HG02759 (cell line): ENCODE data around the gene TOGARAM2.

ENCODE experiments used
- ATAC-seq: cut with Tn5 transposase; IDR thresholded peaks from one replicate; pipeline ENCODE4 v1.9.1; 2021; ENCODE audit warnings: mild to moderate bottlenecking, moderate library complexity; ENCODE audit not compliant: unreplicated experiment

The TOGARAM2 gene

DNA sequence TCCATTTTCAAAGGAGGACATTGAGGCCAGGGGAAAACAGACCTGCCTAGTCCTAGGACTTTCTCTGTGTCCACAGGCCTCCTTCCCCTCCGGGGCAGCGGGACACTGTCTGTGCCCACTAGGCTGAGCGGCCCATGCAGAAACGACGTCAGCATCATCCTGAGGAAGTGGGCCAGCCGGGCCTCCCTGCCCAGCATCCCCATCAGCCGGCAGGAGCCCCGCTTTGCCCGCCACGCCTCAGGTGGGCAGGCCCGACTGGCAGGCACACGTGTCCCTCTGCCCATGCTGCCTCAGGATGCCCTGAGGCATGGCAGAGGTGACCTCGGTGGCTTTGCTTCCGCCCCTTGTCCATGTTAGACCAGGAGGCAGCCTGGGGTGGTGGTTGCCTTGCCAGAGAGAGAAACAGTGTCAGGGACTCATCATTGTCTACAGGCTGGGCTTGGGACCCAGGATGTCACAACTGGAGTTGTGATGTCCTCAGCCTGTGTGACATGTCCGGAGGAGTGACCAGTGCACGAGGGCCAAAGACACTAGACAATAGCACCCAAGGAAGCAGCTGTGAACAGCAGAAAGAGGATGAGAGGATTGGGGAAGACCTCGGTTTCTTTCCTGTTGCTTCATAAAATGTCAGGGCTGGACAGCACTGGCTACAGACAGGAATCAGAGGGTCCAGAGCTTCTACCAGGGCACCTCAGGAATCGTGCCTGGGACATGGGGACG is 36.8 kb downstream of the TOGARAM2 start:
- no peak for ATAC-seq

DNA sequence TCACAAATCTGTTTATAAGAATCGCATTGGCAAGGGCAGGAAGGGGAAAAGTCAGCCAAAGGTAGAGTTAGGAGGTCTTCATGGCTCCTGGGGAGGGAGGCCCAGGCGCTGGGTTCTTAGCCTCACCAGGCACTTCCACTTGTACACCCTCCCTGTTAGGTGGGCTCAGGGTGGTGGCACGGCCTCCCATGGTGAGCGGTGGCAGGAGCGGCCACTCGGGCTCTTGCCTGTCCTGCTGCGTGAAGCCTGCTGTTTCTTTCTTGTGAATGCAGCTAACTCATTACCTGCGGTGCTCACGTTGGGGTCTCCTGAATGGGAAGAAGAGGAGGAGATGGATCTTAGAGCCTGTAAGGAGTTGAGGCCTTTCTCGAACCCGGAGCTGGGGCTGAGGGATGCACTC is 40.8 kb downstream of the TOGARAM2 start:
- no peak for ATAC-seq

DNA sequence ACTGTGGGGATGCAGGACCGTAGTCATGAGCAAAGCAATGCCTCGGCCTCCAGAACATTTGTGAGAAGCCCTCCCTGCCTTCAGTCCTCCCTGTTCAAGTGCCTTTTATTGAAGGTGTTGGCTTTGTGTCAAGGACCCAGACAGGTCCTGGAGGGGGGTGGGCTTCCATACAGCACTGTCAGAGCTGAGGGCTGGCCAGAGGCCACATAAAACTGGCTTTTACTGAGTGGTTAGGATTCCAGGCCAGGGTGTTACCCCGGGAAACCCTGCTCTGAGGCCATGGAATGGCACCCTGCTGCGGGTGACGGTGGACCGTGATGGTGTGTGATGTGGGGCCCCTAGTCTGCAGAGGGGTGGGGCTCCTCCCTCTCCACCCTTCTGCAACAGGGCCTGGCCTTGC is 41.6 kb downstream of the TOGARAM2 start:
- ATAC-seq, result no peak

DNA sequence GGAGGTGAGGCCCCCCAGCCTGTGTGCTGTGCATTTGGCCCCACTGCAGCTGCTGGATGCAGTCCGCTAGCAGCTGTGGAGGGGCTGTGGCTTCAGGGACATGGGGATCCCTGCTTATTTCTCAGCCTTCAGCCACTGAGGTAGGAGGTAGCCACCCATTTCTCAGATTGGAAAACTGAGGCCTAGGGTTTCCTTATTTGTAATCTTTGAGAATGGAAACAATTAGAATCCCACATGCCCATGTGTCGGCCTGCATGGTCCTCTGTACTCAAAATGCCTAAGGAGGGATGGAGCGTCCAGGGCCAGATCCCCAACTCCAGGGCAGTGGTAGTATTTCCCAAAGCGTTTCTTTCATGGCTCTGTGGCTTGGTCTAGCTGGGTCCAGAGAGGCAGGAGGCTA is 42.1 kb downstream of the TOGARAM2 start:
- no peak for ATAC-seq

DNA sequence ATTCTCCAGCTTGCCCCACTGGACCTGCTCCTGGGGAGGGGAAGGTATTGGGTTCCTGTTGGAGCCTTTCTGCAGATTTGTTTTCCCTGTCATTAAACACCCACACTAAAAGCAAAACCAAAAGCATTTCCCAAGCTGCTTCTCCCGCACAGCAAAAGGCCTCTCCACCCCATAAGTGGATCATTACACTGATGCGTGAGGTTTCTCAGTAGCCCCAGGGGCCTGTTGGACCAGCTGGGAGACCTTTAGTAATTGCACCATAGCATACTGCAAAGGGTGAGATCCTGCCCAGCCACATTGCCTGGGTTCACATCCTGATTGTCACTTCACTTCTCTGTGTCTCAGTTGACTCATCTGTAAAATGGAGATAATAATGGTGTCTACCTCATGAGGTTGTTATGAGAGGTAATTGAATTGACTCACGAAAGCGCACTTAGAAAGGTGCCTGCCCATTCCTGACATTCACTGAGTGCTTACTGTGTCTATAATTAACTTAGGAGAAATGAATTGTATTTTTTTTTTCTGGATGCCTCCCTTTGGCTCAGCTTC is 43.9 kb downstream of the TOGARAM2 start:
- no peak for ATAC-seq

DNA sequence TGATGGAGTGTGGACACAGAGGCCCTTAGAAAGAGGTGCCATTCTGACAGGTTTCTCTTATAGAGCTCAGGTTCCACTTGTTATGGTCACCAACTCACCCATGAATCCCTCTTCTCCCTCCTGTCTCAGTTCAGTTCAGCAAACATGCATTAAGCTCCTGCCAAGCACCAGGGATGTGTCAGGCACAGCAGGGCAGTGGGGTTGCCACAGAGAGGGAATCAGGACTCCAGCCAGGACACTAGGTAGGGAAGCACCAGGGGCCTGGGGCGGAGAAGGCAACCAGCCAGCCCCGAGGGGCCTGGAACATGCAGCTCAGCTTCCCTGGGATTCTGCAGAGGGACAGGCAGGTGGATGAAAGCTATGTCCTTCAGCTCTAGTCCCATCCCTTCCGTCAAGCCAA is 44.6 kb downstream of the TOGARAM2 start:
- ATAC-seq, result no peak

DNA sequence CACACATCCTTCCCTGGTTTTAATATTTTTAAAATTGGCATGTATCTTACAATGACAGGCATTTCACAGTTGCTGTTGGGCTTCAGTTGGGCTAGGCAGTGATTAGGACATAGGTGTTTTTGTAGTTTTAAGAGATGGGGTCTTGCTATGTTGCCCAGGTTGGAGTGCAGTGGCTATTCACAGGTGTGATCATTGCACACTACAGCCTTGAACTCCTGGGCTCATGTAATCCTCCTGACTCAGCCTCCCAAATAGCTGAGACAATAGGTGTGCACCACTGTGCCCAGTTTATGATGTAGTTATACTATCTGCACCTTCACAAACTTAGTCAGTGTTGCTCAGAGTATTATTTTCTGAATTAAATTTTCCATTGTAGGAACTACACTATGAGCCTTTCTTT is 49.9 kb downstream of the TOGARAM2 start:
- no peak for ATAC-seq

DNA sequence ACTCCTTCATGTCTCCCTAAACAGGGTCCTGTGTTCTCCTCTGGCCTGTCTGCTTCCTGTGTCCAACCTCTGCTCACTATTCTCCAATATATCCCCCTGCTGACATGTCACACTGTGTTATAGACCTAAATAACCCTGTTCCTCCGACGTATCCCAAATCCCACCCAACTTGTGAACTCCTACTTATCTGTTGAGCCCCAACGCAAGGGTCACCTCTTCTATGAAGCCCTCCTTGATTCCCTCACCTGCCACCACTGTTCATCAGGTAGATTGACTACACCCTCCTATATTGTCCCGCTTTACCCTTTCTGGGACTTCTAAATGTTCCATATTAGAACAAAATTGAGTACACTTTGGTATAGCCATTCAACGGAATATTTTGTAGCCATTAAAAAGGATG is 51.1 kb downstream of the TOGARAM2 start:
- ATAC-seq, result no peak

DNA sequence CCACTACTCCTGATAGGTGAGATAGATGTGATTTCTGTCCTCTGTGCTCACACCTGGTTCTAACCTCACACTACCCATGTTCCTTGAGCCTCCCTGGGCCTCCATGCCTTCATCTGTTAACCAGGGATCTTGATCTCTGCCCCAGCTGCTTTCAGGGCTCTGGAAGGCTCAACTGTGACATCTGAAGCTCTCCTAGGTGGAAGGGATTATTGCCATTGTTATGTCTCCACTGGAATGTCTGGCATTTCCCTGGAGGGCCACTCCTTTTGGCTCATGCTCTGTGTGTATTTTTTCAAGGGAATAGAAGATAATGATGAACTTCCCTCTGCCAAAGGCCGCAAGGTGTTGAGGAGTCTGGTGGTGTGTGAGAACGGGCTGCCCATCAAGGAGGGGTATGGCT is 52.1 kb downstream of the TOGARAM2 start:
- ATAC-seq, result no peak

DNA sequence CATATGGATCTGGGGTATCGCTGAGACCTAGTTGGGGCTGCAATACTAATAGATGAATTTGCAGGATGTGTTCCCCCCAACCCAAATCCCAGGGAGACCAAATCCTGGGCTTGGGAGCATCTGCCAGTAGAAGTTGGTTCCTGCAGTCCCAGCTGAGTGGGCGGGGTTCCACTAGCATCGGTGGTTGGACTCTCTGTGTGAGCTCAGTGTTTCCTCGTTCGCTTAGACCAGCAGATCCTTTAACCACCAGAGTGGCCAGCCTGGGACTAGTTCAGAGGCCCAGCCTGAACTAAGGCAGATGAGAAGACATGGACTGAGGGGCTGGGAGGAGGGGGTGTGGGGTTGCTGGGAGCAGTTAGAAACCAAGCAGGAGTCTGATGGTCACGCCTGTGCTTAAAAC is 52.6 kb downstream of the TOGARAM2 start:
- no peak for ATAC-seq

DNA sequence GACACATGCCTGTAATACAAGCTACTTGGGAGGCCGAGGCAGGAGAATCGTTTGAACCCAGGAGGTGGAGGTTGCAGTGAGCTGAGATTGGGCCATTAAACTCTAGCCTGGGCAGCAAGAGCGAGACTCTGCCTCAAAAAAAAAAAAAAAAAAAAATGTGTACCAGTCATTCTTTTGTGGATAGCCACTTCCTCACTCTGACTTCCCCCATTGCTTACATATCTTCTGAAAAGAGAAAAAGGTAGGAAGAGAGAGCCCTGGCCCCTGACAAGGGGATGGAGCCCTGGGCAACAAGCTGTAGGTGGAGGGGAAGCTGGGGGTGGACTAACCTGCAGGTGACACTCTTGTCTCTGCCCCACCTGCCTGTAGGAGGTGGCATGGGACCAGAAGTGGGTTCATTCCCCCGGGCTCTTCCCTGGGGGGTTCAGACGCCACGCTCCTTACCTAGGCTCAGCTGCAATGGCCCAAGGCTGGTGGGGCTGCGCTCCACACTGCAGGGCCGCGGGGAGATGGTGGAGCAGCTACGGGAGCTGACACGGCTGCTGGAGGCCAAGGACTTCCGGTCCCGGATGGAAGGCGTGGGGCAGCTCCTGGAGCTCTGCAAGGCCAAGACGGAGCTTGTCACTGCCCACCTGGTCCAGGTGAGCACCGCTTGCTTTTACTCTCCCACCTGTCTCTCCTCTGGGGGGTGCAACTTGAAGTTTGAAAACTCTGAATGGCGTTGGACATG is 54.1 kb downstream of the TOGARAM2 start:
- no peak for ATAC-seq

DNA sequence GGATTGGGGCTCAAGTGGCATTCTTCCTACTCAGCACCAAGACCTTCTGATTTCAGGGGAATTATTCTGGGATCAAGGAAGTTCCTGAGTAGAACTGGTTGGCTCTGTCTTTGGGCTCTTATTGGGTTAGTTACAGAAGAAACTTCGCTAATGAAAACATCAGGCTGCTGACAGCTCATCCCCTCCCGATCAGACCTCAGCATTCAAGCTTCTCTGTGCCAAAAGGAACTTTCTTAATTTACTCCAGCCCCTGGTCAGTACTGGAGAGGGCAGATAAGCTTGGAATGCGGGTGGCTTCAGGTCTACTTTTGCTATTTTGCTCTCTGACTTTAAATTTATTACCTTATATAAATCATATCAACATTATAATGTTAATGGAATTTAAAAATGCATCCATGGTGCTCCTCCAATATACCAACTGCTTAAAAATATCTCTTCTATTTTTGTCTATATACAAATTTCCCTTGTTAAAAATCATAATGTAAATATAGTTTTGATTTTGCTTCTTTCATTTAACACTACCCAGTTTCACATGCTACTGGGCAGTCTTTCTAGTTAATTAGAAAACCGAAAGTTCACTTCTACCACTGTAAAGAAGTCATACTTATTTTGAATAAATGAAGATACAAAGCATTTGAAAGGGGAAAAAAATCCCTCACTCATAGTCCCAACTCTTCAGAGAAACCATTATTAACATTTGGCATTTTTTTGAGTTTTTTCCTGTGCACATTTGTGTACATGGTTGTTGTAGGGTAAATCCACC is 58.8 kb downstream of the TOGARAM2 start:
- ATAC-seq, result no peak

DNA sequence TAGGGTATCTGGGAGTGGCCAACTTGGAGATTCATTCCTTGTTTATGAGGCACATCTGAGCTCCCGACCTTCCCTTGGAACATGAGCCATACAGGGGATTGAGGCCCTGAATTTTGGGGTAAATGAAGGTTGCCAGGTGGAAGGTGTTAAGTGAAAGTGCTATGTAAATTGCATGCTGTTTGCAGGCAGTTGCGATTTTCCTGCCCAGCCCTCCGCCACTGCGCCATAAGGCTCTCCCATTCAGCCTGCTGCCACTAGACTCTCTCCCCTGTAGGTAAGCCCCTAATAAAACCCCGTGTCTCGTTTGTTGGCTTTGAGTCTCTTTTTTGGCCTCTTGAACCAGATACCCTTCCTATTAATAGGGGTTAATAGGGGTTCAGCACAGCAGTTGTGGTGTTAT is 59.5 kb downstream of the TOGARAM2 start:
- no peak for ATAC-seq

DNA sequence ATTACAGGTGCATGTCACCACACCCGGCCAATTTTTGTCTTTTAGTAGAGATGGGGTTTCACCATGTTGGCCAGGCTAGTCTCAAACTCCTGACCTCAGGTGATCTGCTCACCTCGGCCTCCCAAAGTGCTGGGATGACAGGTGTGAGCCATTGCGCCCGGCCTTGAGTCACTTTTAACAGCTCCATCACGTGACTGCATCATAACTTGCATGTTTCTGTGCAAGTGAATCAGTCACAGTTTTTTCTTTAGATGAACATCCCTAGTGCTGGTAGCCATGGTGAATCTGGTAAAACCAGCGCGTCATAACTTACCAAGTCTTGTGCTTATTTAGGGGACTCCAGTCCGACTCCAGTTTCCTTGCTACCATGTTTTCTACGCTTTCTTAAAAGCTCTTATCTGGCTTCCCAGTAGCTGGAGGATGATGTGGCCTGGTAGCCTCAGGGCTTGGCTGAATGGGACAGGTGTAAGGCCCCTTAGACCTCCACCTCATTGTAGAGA is 60.1 kb downstream of the TOGARAM2 start:
- ATAC-seq, result no peak

DNA sequence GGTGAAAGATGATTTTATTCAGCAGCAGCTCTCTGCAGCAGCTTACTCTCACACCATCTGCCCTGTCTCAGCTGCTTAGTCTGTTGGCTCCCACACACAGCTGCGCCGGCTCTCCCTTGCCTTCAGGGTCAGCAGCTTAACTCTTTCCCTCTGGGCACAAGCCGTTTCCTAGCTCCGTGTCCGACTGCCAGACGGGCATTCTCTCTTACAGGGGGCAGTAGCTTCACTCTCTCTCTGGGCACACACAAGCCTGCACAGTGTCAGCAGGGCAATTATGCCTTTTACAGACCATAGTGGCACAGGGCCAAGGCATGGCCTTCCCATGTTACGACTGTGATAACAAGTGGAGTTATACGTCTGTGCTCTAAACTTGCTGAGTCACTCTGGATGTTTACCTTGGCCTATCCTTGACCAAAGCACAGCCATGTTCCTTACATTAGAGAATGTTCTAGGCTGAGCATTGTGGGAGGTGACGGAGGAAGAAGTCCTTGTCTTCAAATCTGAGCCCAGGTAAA is 61.5 kb downstream of the TOGARAM2 start:
- no peak for ATAC-seq

DNA sequence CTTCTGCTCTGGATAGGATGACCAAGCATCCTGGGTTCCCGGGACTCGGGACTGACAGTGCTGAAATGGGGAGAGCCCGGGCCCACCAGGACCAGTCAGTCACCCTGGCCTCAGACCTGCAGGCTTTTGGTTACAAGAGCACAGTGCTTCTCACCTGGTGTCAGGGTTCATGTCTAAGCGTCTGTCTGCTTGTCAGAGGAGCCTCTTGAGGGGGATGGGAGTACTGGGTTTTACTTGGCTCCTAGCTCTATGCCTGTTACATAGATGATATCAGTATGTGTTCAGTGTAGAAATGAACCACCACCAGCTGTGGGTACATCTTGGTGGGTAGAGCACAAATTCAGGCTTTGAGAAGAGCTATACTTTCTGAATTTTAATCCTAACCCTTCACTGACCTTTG is 63.4 kb downstream of the TOGARAM2 start:
- no peak for ATAC-seq

DNA sequence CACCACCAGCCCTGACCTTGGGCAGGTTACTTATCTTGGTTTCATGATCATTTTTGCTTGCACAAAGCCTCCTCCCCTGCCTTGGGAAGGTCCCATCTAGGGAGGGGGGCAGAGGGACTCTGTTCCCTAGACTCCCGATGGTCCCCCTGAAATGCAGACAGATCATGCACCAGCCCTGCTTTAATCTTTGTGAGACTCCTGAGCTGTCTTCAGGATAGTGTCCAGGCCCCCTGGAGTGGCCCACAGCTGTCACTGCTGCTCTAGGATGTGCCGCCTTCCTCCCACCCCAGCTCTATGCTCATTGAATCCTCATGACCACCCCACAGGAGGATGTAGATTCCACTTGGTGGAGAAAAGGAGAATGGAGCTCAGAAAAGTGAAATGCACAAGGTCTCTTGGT is 65.2 kb downstream of the TOGARAM2 start:
- ATAC-seq, result no peak

DNA sequence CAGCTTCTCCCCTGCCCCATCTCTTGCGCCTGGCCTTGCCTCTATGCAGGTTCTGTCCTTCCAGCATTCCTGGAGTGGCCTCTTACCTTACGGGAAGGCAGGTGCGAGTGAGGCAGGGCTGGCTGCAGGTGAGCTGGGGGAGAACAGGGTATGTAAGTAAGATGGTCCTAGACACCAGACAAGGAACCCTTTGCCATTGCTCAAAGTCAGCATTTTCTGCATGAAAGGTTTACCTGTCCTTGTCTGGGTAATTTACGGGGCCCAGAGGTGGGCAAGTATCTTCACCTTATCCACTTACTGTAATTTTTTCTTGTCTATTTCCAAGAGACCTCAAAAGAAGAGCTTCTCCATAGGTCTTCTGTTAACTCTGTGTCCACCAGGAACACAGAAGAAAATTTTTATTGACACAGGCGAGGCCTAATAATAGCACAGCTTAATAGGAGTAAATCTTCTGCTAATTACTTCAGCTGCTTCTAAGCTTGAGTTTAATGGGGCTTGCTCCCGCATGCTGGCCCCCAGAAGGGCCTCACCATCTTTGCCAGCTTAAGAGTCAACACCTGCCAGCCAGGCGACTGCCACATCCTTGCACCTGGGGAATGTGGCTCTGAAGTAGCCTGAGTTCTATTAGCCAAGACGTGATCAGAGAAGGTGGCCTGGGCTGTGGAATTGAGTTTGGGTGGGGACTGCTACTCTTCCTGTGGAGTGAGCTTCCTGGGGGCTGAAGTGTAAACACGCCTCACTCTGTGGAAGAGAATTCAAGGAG is 66.2 kb downstream of the TOGARAM2 start:
- no peak for ATAC-seq

DNA sequence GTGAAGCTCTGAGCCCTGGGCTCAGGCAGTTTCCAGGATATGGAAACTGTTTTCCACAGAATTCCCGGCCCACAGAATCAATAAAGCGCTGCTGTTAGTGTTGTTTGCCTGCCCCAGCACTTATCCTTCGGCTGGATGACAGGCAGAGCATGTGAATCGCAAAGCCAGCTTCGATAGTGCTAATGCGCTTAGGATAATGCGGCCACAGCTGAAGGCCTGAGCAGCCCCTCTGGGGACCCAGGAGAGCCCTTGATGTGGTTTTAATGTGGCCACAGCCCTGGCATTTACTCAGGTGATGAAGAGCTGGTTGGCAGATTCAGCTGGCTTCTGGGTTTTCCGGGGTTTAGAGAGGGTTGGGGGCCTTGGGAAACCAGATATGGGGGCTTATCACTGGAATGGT is 69.5 kb downstream of the TOGARAM2 start:
- ATAC-seq, result no peak

DNA sequence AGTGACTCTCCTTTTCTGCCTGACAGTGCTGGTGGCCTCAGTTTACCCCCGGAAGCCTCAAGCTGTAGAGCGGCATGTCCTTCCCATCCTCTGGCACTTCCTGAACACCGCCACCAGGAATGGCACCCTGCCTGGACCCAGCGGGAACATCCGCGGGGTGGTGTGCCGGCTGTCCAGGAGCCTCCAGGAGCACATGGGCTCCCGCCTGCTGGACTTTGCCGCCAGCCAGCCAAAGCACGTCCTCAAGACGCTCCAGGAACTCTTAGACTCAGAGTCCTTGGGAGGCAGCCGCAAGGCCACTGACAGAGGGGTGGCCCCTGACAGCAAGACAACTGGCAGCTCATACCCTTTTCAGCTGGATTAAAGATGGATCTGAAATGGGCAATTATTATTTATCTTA is 70.6 kb downstream of the TOGARAM2 start:
- ATAC-seq, result no peak

DNA sequence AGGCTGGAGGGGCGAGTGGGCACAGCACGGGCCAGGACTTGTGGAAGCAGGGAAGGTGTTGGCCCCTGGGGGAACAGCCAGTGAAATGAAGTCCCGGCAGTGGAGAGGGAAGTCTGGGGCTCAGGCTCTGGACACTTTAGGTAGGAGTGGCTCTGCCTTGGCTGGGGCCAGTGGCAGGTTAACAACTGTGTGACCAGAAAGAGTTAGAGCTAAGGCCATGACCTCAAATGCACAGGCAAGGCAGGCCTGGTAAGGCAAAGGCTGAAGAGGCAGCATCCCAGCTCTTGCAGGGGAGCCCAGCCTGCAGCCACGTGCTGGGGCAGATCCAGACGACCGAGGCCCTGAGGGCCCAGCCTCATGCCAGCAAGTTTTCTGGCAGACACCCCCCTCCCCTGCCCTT is 71.7 kb downstream of the TOGARAM2 start:
- no peak for ATAC-seq
